H9 (cell line): ENCODE data around the gene COL17A1. TPM values are rescaled to one million over a fixed set of nuclear protein-coding genes. Genes with fewer than 3 reads are reported as not detected.
A peak's percentile ranks its signal among the peaks of the same experiment; 100 is the strongest.

Source experiments
- DNase-seq: peaks from one replicate; pipeline ENCODE4 v3.0.0-alpha.2; 2017
- H2AFZ ChIP-seq: one replicate; pipeline ENCODE4 v1.6.1; 2013; ENCODE audit warnings: mild to moderate bottlenecking, low read length, control low read depth, moderate library complexity
- H2AK5ac ChIP-seq: 2 replicates; pipeline ENCODE4 v1.6.1; 2013; ENCODE audit warnings: low read length, control low read depth, mixed read lengths; ENCODE audit not compliant: insufficient read length
- H2BK120ac ChIP-seq: one replicate; pipeline ENCODE4 v1.6.1; 2013; ENCODE audit warnings: low read depth, mild to moderate bottlenecking, low read length, control low read depth, inconsistent platforms; ENCODE audit not compliant: poor library complexity, severe bottlenecking
- H2BK12ac ChIP-seq: 2 replicates; pipeline ENCODE4 v1.6.1; 2013; ENCODE audit warnings: low read length, control low read depth, mixed read lengths, low read depth; ENCODE audit not compliant: insufficient read length
- H2BK15ac ChIP-seq: 2 replicates; pipeline ENCODE4 v1.6.1; 2013; ENCODE audit warnings: low read depth, low read length, control low read depth
- H2BK20ac ChIP-seq: one replicate; pipeline ENCODE4 v1.6.1; 2013; ENCODE audit warnings: low read depth, mild to moderate bottlenecking, low read length, control low read depth, inconsistent platforms; ENCODE audit not compliant: poor library complexity, severe bottlenecking
- H2BK5ac ChIP-seq: 2 replicates; pipeline ENCODE4 v1.6.1; 2013; ENCODE audit warnings: low read length, control low read depth, mixed read lengths; ENCODE audit not compliant: insufficient read length
- H3K14ac ChIP-seq: 2 replicates; pipeline ENCODE4 v1.6.1; 2013; ENCODE audit warnings: low read length, control low read depth; ENCODE audit not compliant: insufficient read depth
- H3K18ac ChIP-seq: 2 replicates; pipeline ENCODE4 v1.6.1; 2013; ENCODE audit warnings: low read depth, mild to moderate bottlenecking, mixed read lengths, low read length, control low read depth; ENCODE audit not compliant: insufficient read length
- H3K23ac ChIP-seq: 2 replicates; pipeline ENCODE4 v1.6.1; 2013; ENCODE audit warnings: low read length, control low read depth, mixed read lengths, low read depth; ENCODE audit not compliant: insufficient read length
- H3K23me2 ChIP-seq: 2 replicates; pipeline ENCODE4 v1.6.1; 2013; ENCODE audit warnings: low read depth, mild to moderate bottlenecking, mixed read lengths, low read length, control low read depth; ENCODE audit not compliant: insufficient read length, poor library complexity, severe bottlenecking
- H3K27ac ChIP-seq: 2 replicates; pipeline ENCODE4 v1.5.1; 2013; ENCODE audit warnings: low read length, control low read depth, mixed read lengths, low read depth; ENCODE audit not compliant: insufficient read length
- H3K27me3 ChIP-seq: 2 replicates; pipeline ENCODE4 v1.6.1; 2013; ENCODE audit warnings: low read length, control low read depth, inconsistent platforms; ENCODE audit not compliant: insufficient read depth
- H3K4ac ChIP-seq: 2 replicates; pipeline ENCODE4 v1.6.1; 2013; ENCODE audit warnings: low read depth, mild to moderate bottlenecking, control low read depth, inconsistent platforms, low read length, moderate library complexity
- H3K4me1 ChIP-seq: 2 replicates; pipeline ENCODE4 v1.6.1; 2013; ENCODE audit warnings: low read length, control low read depth, inconsistent platforms; ENCODE audit not compliant: insufficient read depth
- H3K4me2 ChIP-seq: 2 replicates; pipeline ENCODE4 v1.6.1; 2013; ENCODE audit warnings: low read length, control low read depth, mixed read lengths; ENCODE audit not compliant: insufficient read length, insufficient read depth
- H3K56ac ChIP-seq: 2 replicates; pipeline ENCODE4 v1.6.1; 2013; ENCODE audit warnings: low read depth, mild to moderate bottlenecking, mixed read lengths, low read length, control low read depth; ENCODE audit not compliant: insufficient read length
- H3K79me1 ChIP-seq: 2 replicates; pipeline ENCODE4 v1.6.1; 2013; ENCODE audit warnings: low read depth, mild to moderate bottlenecking, moderate library complexity, low read length, control low read depth, inconsistent platforms; ENCODE audit not compliant: insufficient read depth, poor library complexity, severe bottlenecking
- H3K79me2 ChIP-seq: 2 replicates; pipeline ENCODE4 v1.6.1; 2013; ENCODE audit warnings: low read length, control low read depth, inconsistent platforms; ENCODE audit not compliant: insufficient read depth
- H3K9ac ChIP-seq: 2 replicates; pipeline ENCODE4 v1.6.1; 2013; ENCODE audit warnings: low read length, control low read depth, mixed read lengths; ENCODE audit not compliant: insufficient read length; ENCODE audit errors: extremely low read depth
- H3K9me3 ChIP-seq: one replicate; pipeline ENCODE4 v1.6.1; 2013; ENCODE audit warnings: low read depth, low read length, inconsistent platforms; ENCODE audit not compliant: control insufficient read depth
- H3T11ph ChIP-seq: one replicate; pipeline ENCODE4 v1.6.1; 2013; ENCODE audit warnings: mild to moderate bottlenecking, low read length, control low read depth, inconsistent platforms
- H4K20me1 ChIP-seq: one replicate; pipeline ENCODE4 v1.6.1; 2013; ENCODE audit not compliant: control insufficient read depth, insufficient read length, insufficient read depth
- H4K5ac ChIP-seq: 2 replicates; pipeline ENCODE4 v1.6.1; 2013; ENCODE audit warnings: low read depth, mild to moderate bottlenecking, mixed read lengths, low read length, control low read depth; ENCODE audit not compliant: insufficient read length
- H4K8ac ChIP-seq: replicated peaks from 2 replicates; pipeline ENCODE4 v1.6.1; 2013; ENCODE audit warnings: low read length, control low read depth, mixed read lengths, low read depth; ENCODE audit not compliant: insufficient read length
- H4K91ac ChIP-seq: 2 replicates; pipeline ENCODE4 v1.6.1; 2013; ENCODE audit warnings: low read depth, mild to moderate bottlenecking, moderate library complexity, mixed read lengths, low read length, control low read depth; ENCODE audit not compliant: insufficient read length
- H3K27ac Mint-ChIP-seq, 3 experiments: 2 replicates in 2 of 3; 3 replicates in 1 of 3; pipeline ENCODE4 v1.8.0; 2020 to 2021; ENCODE audit warnings: mixed read lengths in 3 of 3, mild to moderate bottlenecking in 1 of 3, moderate library complexity in 1 of 3
- H3K27me3 Mint-ChIP-seq: 2 replicates; pipeline ENCODE4 v1.8.0; 2021; ENCODE audit warnings: low read depth, mild to moderate bottlenecking, moderate library complexity, mixed read lengths
- H3K36me3 Mint-ChIP-seq, 3 experiments: 2 replicates in 2 of 3; 3 replicates in 1 of 3; pipeline ENCODE4 v1.8.0; 2020 to 2021; ENCODE audit warnings: low read depth in 3 of 3, mixed read lengths in 3 of 3; ENCODE audit not compliant: insufficient read depth in 1 of 3
- H3K4me1 Mint-ChIP-seq, 2 experiments: 2 replicates each; pipeline ENCODE4 v1.8.0; 2020; ENCODE audit warnings: mixed read lengths in 2 of 2
- H3K4me3 Mint-ChIP-seq, 2 experiments: 2 replicates in 1 of 2; 3 replicates in 1 of 2; pipeline ENCODE4 v1.8.0; 2020 to 2021; ENCODE audit warnings: mild to moderate bottlenecking in 2 of 2, mixed read lengths in 2 of 2, moderate library complexity in 1 of 2
- H3K9me3 Mint-ChIP-seq, 2 experiments: 2 replicates in 1 of 2; 3 replicates in 1 of 2; pipeline ENCODE4 v1.8.0; 2020; ENCODE audit warnings: mild to moderate bottlenecking in 2 of 2, mixed read lengths in 2 of 2, moderate library complexity in 1 of 2
- CTCF ChIP-seq: fragments of 200-600 bp; sonication (generic); conservative IDR thresholded peaks from 3 replicates; pipeline ENCODE4 v1.8.0; 2021; ENCODE audit warnings: antibody characterized with exemption, mild to moderate bottlenecking
- WGBS: extraction: QIAGEN DNeasy Blood & Tissue Kit; methylation state at CpG from one replicate; pipeline ENCODE4 v1.1.7; 2013; ENCODE audit warnings: missing lambda C conversion rate, low lambda C conversion rate, mixed read lengths; ENCODE audit not compliant: insufficient read length; ENCODE audit errors: extremely low coverage; 5-methylcytosine and 5-hydroxymethylcytosine counted together
- total RNA-seq: library from RNA; stranded (reverse); gene quantifications from 2 replicates; pipeline ENCODE4 v1.2.1, GENCODE V29; 2021

The COL17A1 gene
- total RNA-seq, 1 experiment from 2014 or later: 1.9 TPM

- whole genome bisulfite sequencing: no CpG with 5 or more reads among the region's 8 CpGs
- Histone ChIP-seq H3K9me3 (no peaks in the 10 kb centered on the region), H3K23ac (no peak overlapping the region), H3K56ac (no peak overlapping the region), H4K8ac (no peak overlapping the region), H3K14ac (no peak overlapping the region), H2AK5ac (no peak overlapping the region), H2BK20ac (no peak overlapping the region), H3K27me3 (no peaks in the 10 kb centered on the region; the same call in 1 of the 2 replicates), H4K5ac (no peak overlapping the region), H3K27ac (no peak overlapping the region), H2AFZ (no peak overlapping the region), H3T11ph (no peak overlapping the region), H3K4me2 (no peak overlapping the region), H3K79me1 (no peaks in the 10 kb centered on the region), H2BK15ac (no peak overlapping the region), H3K79me2 (no peaks in the 10 kb centered on the region), H3K4me1 (peaks cover 3% of the 10 kb centered on the region; the same call in 1 of the 2 replicates), H2BK5ac (no peak overlapping the region), H3K4ac (no peak overlapping the region), H2BK120ac (no peak overlapping the region), H2BK12ac (no peak overlapping the region), H4K91ac (no peak overlapping the region), H3K23me2 (no peaks in the 10 kb centered on the region), H4K20me1 (no peaks in the 10 kb centered on the region), H3K18ac (no peak overlapping the region), H3K9ac (no peak overlapping the region)
- Mint-ChIP-seq H3K4me3 (no peak overlapping the region), H3K27ac (peak overlapping the region; percentile 6 to 76 (median 75); a peak in 4 of 7 replicates), H3K27me3 (peaks cover 1% of the 10 kb centered on the region), H3K36me3 (no peaks in the 10 kb centered on the region), H3K4me1 (peaks cover 29 to 32% of the 10 kb centered on the region in 2 experiments), H3K9me3 (no peaks in the 10 kb centered on the region)
- TF ChIP-seq CTCF: no peak
- DNase-seq: no peak
These were observed 31.2 kb downstream of the COL17A1 start for GRCh38 chr10:104054430-104054829.
